GM12878 (cell line): ENCODE results near the gene BBS9. TPM values are rescaled to one million over a fixed set of nuclear protein-coding genes. Genes with fewer than 3 reads are reported as not detected.

ENCODE experiments used
- CEBPZ ChIP-seq: fragments of 150-350 bp; IDR thresholded peaks from 2 replicates; pipeline ENCODE4 v1.6.1; 2016; ENCODE audit warnings: low read depth, low read length
- ESRRA ChIP-seq: IDR thresholded peaks from 2 replicates; pipeline ENCODE4 v1.6.1; 2012; ENCODE audit warnings: mild to moderate bottlenecking, low read length, improper control_type of control experiment
- FOXM1 ChIP-seq: IDR thresholded peaks from 2 replicates; pipeline ENCODE4 v1.6.1; 2012; ENCODE audit warnings: low read depth, mild to moderate bottlenecking, inconsistent platforms, low read length, moderate library complexity
- NFYA ChIP-seq: IDR thresholded peaks from 2 replicates; pipeline ENCODE4 v1.6.1; 2011; ENCODE audit warnings: low read depth, mild to moderate bottlenecking, low read length, improper control_type of control experiment, borderline replicate concordance
- NR2F1 ChIP-seq: fragments of 450-650 bp; conservative IDR thresholded peaks from 2 replicates; pipeline ENCODE4 v1.6.1; 2017; ENCODE audit warnings: mild to moderate bottlenecking
- RAD21 ChIP-seq: IDR thresholded peaks from 2 replicates; pipeline ENCODE4 v1.6.1; 2011; ENCODE audit warnings: mild to moderate bottlenecking, low read depth, low read length, moderate library complexity; ENCODE audit not compliant: insufficient read depth
- TBL1XR1 ChIP-seq: IDR thresholded peaks from 2 replicates; pipeline ENCODE4 v1.6.1; 2012; ENCODE audit warnings: low read depth, low read length, improper control_type of control experiment
- ZBTB4 ChIP-seq: fragments of 450-650 bp; formaldehyde crosslinking; IDR thresholded peaks from 2 replicates; pipeline ENCODE4 v1.4.0; 2022; ENCODE audit warnings: mild to moderate bottlenecking, moderate library complexity
- ZNF207 ChIP-seq: fragments of 450-650 bp; IDR thresholded peaks from 2 replicates; pipeline ENCODE4 v1.6.1; 2014; ENCODE audit warnings: antibody characterized with exemption, mild to moderate bottlenecking, borderline replicate concordance
- polyA plus RNA-seq, 11 experiments: library from polyadenylated mRNA; depleted of rRNA in 4 of 11; unstranded in 6 of 11; stranded (reverse) in 5 of 11; fragments of >200 nt; fragmentation: Nextera tagmentation in 4 of 11; fragmentation: Illumina TruSeq in 1 of 11; extraction: Ambion mirVana in 4 of 11; extraction: Trizol in 1 of 11; gene quantifications; 1 replicate in 1 of 11; 2 replicates in 10 of 11; pipeline versions ENCODE4 v1.2.1 to v1.2.3, GENCODE V29; 2011 to 2016; ENCODE audit warnings: inconsistent platforms in 2 of 11, missing spikeins in 2 of 11, low read depth in 1 of 11
- total RNA-seq, 4 experiments: library from RNA; depleted of rRNA in 3 of 4; stranded (reverse); fragments of >200 nt in 3 of 4; fragmentation: Illumina TruSeq in 1 of 4; extraction: Trizol in 1 of 4; gene quantifications; 2 replicates each; pipeline versions ENCODE4 v1.2.1 to v1.2.3, GENCODE V29; 2013 to 2021
- TF ChIP-seq, protein P1 (sequence below): fragments of 450-650 bp; IDR thresholded peaks from 2 replicates; pipeline ENCODE4 v1.6.1; 2017; ENCODE audit warnings: mild to moderate bottlenecking, moderate library complexity
- TF ChIP-seq, protein P2 (sequence below): IDR thresholded peaks from 2 replicates; pipeline ENCODE4 v1.6.1; 2011; ENCODE audit warnings: mild to moderate bottlenecking, low read depth, low read length, moderate library complexity; ENCODE audit not compliant: insufficient replicate concordance

BBS9 gene
- total and polyA plus RNA-seq, 10 of the 15 experiments (the other 5 are each of a cell fraction or from before 2014, with no cell fraction given), result 1.2 to 5.6 (median 2.3) TPM

DNA sequence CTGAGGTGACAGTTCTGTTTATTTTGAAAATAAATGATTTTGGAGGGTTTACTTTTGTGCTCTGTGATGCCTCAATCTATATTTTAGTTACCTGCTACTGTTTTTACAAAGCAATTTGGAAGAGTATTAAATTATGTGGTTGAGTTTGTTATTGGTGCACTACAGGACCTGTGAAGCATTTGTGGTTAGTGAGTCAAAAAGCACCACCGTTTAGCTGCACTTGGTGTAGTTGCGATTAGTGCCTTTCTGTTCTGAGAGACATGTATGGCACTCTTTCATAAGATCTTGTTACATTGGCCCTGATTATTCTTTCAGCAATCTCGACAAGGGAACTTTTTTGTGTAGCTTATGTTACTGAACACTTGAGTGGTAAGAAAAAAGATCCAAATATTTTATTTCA, 132.2 kb downstream of the BBS9 start (continued):
- TF ChIP-seq, protein P1, sequence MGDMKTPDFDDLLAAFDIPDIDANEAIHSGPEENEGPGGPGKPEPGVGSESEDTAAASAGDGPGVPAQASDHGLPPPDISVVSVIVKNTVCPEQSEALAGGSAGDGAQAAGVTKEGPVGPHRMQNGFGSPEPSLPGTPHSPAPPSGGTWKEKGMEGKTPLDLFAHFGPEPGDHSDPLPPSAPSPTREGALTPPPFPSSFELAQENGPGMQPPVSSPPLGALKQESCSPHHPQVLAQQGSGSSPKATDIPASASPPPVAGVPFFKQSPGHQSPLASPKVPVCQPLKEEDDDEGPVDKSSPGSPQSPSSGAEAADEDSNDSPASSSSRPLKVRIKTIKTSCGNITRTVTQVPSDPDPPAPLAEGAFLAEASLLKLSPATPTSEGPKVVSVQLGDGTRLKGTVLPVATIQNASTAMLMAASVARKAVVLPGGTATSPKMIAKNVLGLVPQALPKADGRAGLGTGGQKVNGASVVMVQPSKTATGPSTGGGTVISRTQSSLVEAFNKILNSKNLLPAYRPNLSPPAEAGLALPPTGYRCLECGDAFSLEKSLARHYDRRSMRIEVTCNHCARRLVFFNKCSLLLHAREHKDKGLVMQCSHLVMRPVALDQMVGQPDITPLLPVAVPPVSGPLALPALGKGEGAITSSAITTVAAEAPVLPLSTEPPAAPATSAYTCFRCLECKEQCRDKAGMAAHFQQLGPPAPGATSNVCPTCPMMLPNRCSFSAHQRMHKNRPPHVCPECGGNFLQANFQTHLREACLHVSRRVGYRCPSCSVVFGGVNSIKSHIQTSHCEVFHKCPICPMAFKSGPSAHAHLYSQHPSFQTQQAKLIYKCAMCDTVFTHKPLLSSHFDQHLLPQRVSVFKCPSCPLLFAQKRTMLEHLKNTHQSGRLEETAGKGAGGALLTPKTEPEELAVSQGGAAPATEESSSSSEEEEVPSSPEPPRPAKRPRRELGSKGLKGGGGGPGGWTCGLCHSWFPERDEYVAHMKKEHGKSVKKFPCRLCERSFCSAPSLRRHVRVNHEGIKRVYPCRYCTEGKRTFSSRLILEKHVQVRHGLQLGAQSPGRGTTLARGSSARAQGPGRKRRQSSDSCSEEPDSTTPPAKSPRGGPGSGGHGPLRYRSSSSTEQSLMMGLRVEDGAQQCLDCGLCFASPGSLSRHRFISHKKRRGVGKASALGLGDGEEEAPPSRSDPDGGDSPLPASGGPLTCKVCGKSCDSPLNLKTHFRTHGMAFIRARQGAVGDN, result no peak
- TF ChIP-seq FOXM1, result no peak
- TF ChIP-seq RAD21, result no peak
- no peak for TF ChIP-seq CEBPZ
- no peak for TF ChIP-seq ZBTB4
- TF ChIP-seq, protein P2, sequence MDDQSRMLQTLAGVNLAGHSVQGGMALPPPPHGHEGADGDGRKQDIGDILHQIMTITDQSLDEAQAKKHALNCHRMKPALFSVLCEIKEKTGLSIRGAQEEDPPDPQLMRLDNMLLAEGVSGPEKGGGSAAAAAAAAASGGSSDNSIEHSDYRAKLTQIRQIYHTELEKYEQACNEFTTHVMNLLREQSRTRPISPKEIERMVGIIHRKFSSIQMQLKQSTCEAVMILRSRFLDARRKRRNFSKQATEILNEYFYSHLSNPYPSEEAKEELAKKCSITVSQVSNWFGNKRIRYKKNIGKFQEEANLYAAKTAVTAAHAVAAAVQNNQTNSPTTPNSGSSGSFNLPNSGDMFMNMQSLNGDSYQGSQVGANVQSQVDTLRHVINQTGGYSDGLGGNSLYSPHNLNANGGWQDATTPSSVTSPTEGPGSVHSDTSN, result no peak
- TF ChIP-seq ZNF207, result no peak
- TF ChIP-seq TBL1XR1, result no peak
- no peak for TF ChIP-seq NFYA
- 0 out of 2 replicates have a peak, but pooled peaks have one; percentile 14 for TF ChIP-seq NR2F1
- TF ChIP-seq ESRRA, result no peak
